GM19455 (cell line): ENCODE results near the gene CDC20.

Source experiments
- ATAC-seq: cut with Tn5 transposase; IDR thresholded peaks from one replicate; pipeline ENCODE4 v1.9.1; 2021; ENCODE audit not compliant: unreplicated experiment

The CDC20 gene

DNA sequence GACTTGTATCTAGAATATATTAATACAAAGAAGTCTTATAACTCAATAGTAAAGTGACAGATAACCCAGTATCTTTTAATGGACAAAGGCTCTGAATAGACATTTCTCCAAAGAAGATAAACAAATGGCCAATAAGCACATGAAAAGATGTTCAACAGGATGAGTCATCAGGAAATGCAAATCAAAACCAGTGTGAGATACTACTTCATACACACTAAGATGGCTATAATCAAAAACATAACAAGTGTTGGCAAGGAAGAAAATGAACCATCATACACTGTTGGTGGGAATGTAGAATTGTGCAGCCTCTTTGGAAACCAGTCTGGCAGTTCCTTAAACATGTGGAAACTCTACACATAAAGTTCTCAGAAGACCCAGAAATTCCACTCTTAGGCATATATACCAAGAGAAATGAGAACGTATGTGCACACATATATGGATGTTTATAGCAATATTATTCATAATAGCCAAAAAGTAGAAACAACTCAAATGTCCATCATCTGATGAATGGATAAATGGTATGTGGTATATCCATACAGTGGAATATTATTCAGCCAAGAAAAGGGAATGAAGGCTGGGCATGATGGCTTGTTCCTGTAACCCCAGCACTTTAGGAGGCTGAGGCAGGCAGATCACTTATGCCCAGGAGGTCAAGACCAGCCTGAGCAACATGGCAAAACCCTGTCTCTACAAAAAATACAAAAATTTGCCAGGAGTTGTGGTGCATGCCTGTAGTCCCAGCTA is 31.1 kb upstream of the CDC20 start:
- ATAC-seq = no peak

DNA sequence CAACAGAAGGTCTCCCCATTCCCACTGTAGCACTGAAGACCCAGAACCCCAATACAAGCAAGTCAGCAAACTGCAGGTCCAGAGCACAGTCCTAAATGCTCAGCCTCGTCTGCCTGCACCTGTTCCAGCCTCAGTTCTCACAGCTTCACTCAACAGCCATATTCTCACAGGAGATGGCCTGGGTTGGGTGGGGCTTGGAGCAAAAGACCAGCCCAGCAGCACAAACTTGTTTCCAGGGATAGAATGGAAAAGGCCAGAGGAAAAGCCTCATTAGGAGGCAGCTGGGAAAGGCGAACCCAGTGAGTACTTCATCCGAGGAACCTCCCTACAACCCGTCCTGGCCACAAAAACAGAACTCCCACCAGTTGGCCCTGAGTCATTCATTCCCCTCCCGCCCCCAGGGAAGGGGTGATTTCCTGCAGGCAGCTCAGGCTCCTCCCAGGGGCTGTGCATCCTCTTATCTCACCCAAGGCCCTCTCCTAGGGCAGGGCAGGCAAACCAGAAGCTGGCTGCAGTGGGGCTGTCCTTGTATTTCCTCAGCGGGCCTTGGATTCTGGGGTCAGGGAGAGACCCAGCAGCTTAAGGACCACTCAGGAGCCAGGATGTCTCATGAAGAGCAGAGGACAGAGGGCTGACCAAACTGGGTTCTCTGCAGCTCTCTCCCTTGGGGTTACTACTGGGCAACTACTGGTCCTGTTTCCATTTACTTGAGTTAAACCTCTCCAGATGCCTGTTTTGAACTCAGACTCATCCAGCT is 28.6 kb upstream of the CDC20 start:
- no peak for ATAC-seq

- ATAC-seq = no peak
Observed at GRCh38 chr1:43331688-43332087, 27.1 kb upstream of the CDC20 start.

- ATAC-seq = no peak
Observed at GRCh38 chr1:43334453-43335205, 24.2 kb upstream of the CDC20 start.

GRCh38 chr1:43337588-43337987 is 21.2 kb upstream of the CDC20 start, which contains the start of gene MPL:
Gene MPL (plus strand): TSS chr1:43337818. CDS start chr1:43337849, 31 bp downstream.
- ATAC-seq = no peak

- no peak for ATAC-seq
Observed at GRCh38 chr1:43338001-43338400, 20.8 kb upstream of the CDC20 start.

DNA sequence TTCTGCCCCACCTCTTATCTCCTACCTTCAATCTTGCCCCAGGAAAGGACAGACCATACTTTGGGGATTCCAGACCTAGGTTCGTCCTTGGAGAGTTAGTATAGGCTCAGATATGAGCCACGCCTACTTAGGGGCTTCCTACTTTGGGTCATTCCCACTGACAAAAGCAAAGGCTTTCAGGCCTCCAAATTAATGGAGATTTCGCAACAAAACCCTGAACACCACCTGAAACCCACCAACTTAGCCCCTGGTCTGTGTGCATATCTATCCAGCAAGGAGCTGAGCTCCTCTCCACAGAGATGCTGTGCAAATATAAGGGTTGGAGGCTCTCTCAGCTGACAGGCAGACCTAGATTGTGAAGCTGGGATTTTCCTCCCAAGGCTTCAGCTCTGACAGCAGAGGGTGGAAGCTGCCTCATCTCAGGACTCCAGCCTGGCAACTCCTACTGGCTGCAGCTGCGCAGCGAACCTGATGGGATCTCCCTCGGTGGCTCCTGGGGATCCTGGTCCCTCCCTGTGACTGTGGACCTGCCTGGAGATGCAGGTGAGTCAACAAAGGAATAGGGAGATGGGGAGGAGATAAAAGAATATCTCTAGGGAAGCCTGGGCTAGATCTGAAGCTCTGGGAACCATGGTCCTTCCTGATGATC is 19.1 kb upstream of the CDC20 start:
- no peak for ATAC-seq

- no peak for ATAC-seq
Observed at GRCh38 chr1:43340559-43340958, 18.2 kb upstream of the CDC20 start.

GRCh38 chr1:43344267-43344850 is 14.4 kb upstream of the CDC20 start:
- no peak for ATAC-seq

DNA sequence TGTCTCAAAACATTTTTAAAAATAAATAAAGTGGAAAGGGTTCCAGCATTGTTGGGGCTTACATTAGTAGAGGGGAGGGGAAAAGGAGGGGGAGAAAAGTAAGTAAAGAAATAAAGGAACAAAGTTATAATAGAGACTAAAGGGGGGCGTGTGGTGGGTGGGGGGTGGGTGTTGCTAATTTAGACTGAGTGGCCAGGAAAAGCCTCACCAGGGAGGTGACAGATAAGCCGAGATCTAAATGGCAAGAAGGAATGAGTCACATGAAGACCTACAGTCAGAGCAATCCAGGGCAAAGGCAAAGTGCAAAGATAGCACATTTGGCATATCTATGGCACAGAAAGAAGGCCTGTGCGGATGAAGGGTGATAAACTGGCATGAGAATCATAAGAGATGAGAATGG is 13.7 kb upstream of the CDC20 start:
- ATAC-seq = no peak

- no peak for ATAC-seq
Observed at GRCh38 chr1:43346636-43347035, 12.1 kb upstream of the CDC20 start.

GRCh38 chr1:43348343-43348808 is 10.4 kb upstream of the CDC20 start:
- ATAC-seq = no peak

- peak; percentile 66 for ATAC-seq
Observed at GRCh38 chr1:43348809-43349593, 9.8 kb upstream of the CDC20 start.

GRCh38 chr1:43349594-43350306 is 9.0 kb upstream of the CDC20 start:
- no peak for ATAC-seq

DNA sequence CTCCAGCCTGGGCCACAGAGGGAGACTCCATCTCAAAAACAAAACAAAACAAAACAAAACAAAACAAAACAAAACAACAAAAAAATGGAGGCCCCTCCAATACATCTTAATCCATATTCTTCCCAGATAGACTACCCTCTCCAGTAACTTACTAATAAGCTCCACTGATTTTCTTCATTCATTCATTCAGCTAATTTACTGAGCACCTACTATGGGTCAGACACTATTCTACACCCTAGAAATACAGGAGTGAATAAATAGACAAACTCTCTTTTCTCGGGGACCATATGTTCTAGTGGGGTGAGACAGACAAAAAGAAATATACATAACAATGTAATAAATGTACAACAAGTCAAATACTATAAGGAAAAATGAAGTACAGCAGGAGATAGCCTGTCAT is 7.8 kb upstream of the CDC20 start:
- no peak for ATAC-seq

GRCh38 chr1:43351421-43352350 is 7.1 kb upstream of the CDC20 start:
- ATAC-seq = no peak

GRCh38 chr1:43352351-43352705 is 6.5 kb upstream of the CDC20 start:
- no peak for ATAC-seq

- no peak for ATAC-seq
Observed at GRCh38 chr1:43352881-43353280, 5.9 kb upstream of the CDC20 start.
